ENCODE measurements around the gene TMC3.

GRCh38 chr15:81295486-81296121 lies 78.4 kb downstream of the TMC3 start:
- TF ChIP-seq YY1 (IDR thresholded peaks at IDR 0.05) = no peak
- TF ChIP-seq CTCF (IDR thresholded peaks at IDR 0.05; ENCODE audit: low read depth, low read length, missing input control) = no peak
- no peak for TF ChIP-seq GABPA (IDR thresholded peaks at IDR 0.05 in 1 of 2, conservative IDR thresholded peaks at IDR 0.05 in 1 of 2)
- no peak for TF ChIP-seq MAX (IDR thresholded peaks at IDR 0.05)
- no peak for TF ChIP-seq REST (IDR thresholded peaks at IDR 0.05)
- TF ChIP-seq FOXA1 (IDR thresholded peaks at IDR 0.05) = no peak
- TF ChIP-seq FOXA2 (IDR thresholded peaks at IDR 0.05) = no peak
- no peak for TF ChIP-seq TAF1 (conservative IDR thresholded peaks at IDR 0.05)
- no peak for TF ChIP-seq JUND (IDR thresholded peaks at IDR 0.05)
- no peak for TF ChIP-seq ATF3 (IDR thresholded peaks at IDR 0.05)
- TF ChIP-seq RAD21 (IDR thresholded peaks at IDR 0.05) = no peak
- TF ChIP-seq HNF4A (conservative IDR thresholded peaks at IDR 0.05) = no peak
- no peak for TF ChIP-seq EGR1 (IDR thresholded peaks at IDR 0.05; ENCODE audit: low read depth in 2 of 2)
